H1 (cell line): ENCODE measurements around the gene ZNF254. TPM values are rescaled to one million over a fixed set of nuclear protein-coding genes. Genes with fewer than 3 reads are reported as not detected.

Source experiments
- CTCF ChIA-PET: fragments of 300-600 bp; sonication (Branson Sonifier 250); formaldehyde crosslinking; loops from one replicate; lab custom pipeline; 2021; ENCODE audit not compliant: partially characterized antibody; lab: Charles Lee
- POLR2A ChIA-PET: fragments of 300-600 bp; sonication (Branson Sonifier 250); formaldehyde crosslinking; loops from one replicate; lab custom pipeline; 2021; ENCODE audit warnings: inconsistent platforms; ENCODE audit not compliant: partially characterized antibody; lab: Charles Lee
- DNase-seq, 2 experiments: peaks; one replicate each; pipeline versions ENCODE4 v3.0.0 to v3.0.0-alpha.2; 2010 to 2022; ENCODE audit warnings: low spot score in 2 of 2, low read depth in 1 of 2, mixed read lengths in 1 of 2
- FAIRE-seq: peaks from 2 replicates; lab custom pipeline; 2011; peaks lifted over from hg19 to GRCh38; lab: Jason Lieb, UNC
- H2AFZ ChIP-seq: 2 replicates; pipeline ENCODE4 v1.8.1; 2012; ENCODE audit warnings: low read length, inconsistent platforms
- H2AK5ac ChIP-seq: 2 replicates; pipeline ENCODE4 v1.6.1; 2013; ENCODE audit warnings: low read depth, low read length
- H2BK120ac ChIP-seq: replicated peaks from 2 replicates; pipeline ENCODE3; 2013; ENCODE audit warnings: low read depth, low read length, inconsistent platforms
- H2BK12ac ChIP-seq: 2 replicates; pipeline ENCODE4 v1.6.1; 2013; ENCODE audit warnings: low read depth, low read length
- H2BK15ac ChIP-seq: 2 replicates; pipeline ENCODE4 v1.6.1; 2013; ENCODE audit warnings: low read length
- H2BK20ac ChIP-seq: 2 replicates; pipeline ENCODE4 v1.6.1; 2013; ENCODE audit warnings: low read length
- H2BK5ac ChIP-seq: 2 replicates; pipeline ENCODE4 v1.6.1; 2013; ENCODE audit warnings: low read depth, low read length
- H3K14ac ChIP-seq: 2 replicates; pipeline ENCODE4 v1.6.1; 2013; ENCODE audit warnings: inconsistent platforms; ENCODE audit not compliant: insufficient read length
- H3K18ac ChIP-seq: 2 replicates; pipeline ENCODE4 v1.6.1; 2013; ENCODE audit warnings: low read length; ENCODE audit errors: extremely low read depth
- H3K23ac ChIP-seq: 2 replicates; pipeline ENCODE4 v1.6.1; 2013; ENCODE audit warnings: inconsistent platforms; ENCODE audit not compliant: insufficient read length
- H3K23me2 ChIP-seq: 2 replicates; pipeline ENCODE4 v1.6.1; 2013; ENCODE audit warnings: low read depth, low read length
- H3K27ac ChIP-seq: 2 replicates; pipeline ENCODE4 v1.6.1; 2011; ENCODE audit warnings: low read depth, low read length, inconsistent platforms
- H3K27me3 ChIP-seq, 4 experiments: replicated peaks in 1 of 4; 1 replicate in 1 of 4; 2 replicates in 3 of 4; pipeline versions ENCODE4 v1.6.1 to v1.8.1; 2011 to 2013; ENCODE audit warnings: low read length in 3 of 4, mild to moderate bottlenecking in 3 of 4, inconsistent platforms in 2 of 4, mixed read lengths in 2 of 4, moderate library complexity in 1 of 4; ENCODE audit not compliant: control insufficient read depth in 3 of 4, insufficient read depth in 3 of 4; ENCODE audit errors: extremely low read depth in 1 of 4
- H3K36me3 ChIP-seq, 4 experiments: 2 replicates each; pipeline versions ENCODE4 v1.6.1 to v1.8.1; 2011 to 2013; ENCODE audit warnings: mild to moderate bottlenecking in 4 of 4, low read length in 3 of 4, moderate library complexity in 2 of 4, control low read depth in 1 of 4, inconsistent platforms in 1 of 4; ENCODE audit not compliant: insufficient read depth in 4 of 4, control insufficient read depth in 2 of 4
- H3K4ac ChIP-seq: replicated peaks from 2 replicates; pipeline ENCODE3; 2013; ENCODE audit warnings: low read length, low read depth, mixed read lengths, inconsistent platforms; ENCODE audit not compliant: insufficient read length
- H3K4me1 ChIP-seq, 4 experiments: replicated peaks in 1 of 4; 1 replicate in 1 of 4; 2 replicates in 3 of 4; pipeline versions ENCODE4 v1.6.1 to v1.8.1; 2011 to 2013; ENCODE audit warnings: low read length in 3 of 4, inconsistent platforms in 2 of 4, mixed read lengths in 1 of 4; ENCODE audit not compliant: insufficient read depth in 4 of 4, control insufficient read depth in 3 of 4
- H3K4me2 ChIP-seq, 2 experiments: 2 replicates each; pipeline versions ENCODE4 v1.6.1 to v1.8.1; 2011 to 2013; ENCODE audit warnings: low read depth in 2 of 2, low read length in 2 of 2, control low read depth in 1 of 2, inconsistent platforms in 1 of 2, mild to moderate bottlenecking in 1 of 2; ENCODE audit not compliant: insufficient read depth in 1 of 2
- H3K4me3 ChIP-seq, 4 experiments: fragments of 200-600, 300-600 bp in 1 of 4; sonication (generic), shearing (Covaris generic), sonication (Bioruptor Twin) in 1 of 4; 2 replicates each; pipeline versions ENCODE4 v1.5.1 to v1.8.1; 2011 to 2016; ENCODE audit warnings: low read length in 4 of 4, low read depth in 3 of 4, control low read depth in 2 of 4, inconsistent platforms in 2 of 4, mild to moderate bottlenecking in 2 of 4, mixed read lengths in 1 of 4, moderate library complexity in 1 of 4; ENCODE audit not compliant: insufficient read depth in 2 of 4; ENCODE audit errors: extremely low read depth in 1 of 4
- H3K56ac ChIP-seq: replicated peaks from 2 replicates; pipeline ENCODE3; 2013; ENCODE audit warnings: low read depth, mild to moderate bottlenecking, mixed read lengths, low read length, inconsistent platforms; ENCODE audit not compliant: insufficient read length
- H3K79me1 ChIP-seq: 2 replicates; pipeline ENCODE4 v1.6.1; 2013; ENCODE audit warnings: low read depth, low read length, control low read depth
- H3K79me2 ChIP-seq, 2 experiments: 2 replicates each; pipeline versions ENCODE4 v1.6.1 to v1.8.1; 2012 to 2013; ENCODE audit warnings: low read length in 2 of 2, mild to moderate bottlenecking in 2 of 2, inconsistent platforms in 1 of 2; ENCODE audit not compliant: insufficient read depth in 2 of 2, control insufficient read depth in 1 of 2
- H3K9ac ChIP-seq, 4 experiments: replicated peaks in 1 of 4; 1 replicate in 1 of 4; 2 replicates in 3 of 4; pipeline versions ENCODE4 v1.6.1 to v1.8.1; 2011 to 2013; ENCODE audit warnings: low read depth in 3 of 4, low read length in 3 of 4, control low read depth in 2 of 4, mild to moderate bottlenecking in 2 of 4, moderate library complexity in 2 of 4, inconsistent platforms in 1 of 4; ENCODE audit errors: extremely low read depth in 1 of 4
- H3K9me3 ChIP-seq, 2 experiments: 2 replicates each; pipeline versions ENCODE4 v1.6.1 to v1.8.1; 2012 to 2013; ENCODE audit warnings: mild to moderate bottlenecking in 2 of 2, moderate library complexity in 2 of 2, control low read depth in 1 of 2, inconsistent platforms in 1 of 2, low read depth in 1 of 2, low read length in 1 of 2, mixed read lengths in 1 of 2; ENCODE audit not compliant: insufficient read depth in 2 of 2
- H4K20me1 ChIP-seq, 2 experiments: replicated peaks in 1 of 2; 2 replicates each; pipeline versions ENCODE3 to v1.8.1; 2011 to 2013; ENCODE audit warnings: inconsistent platforms in 2 of 2, low read length in 2 of 2, mild to moderate bottlenecking in 1 of 2; ENCODE audit not compliant: insufficient read depth in 2 of 2, control insufficient read depth in 1 of 2
- H4K5ac ChIP-seq: 2 replicates; pipeline ENCODE4 v1.6.1; 2013; ENCODE audit warnings: low read length, low read depth, mixed read lengths, inconsistent platforms; ENCODE audit not compliant: insufficient read length
- H4K8ac ChIP-seq: 2 replicates; pipeline ENCODE4 v1.8.0; 2013; ENCODE audit warnings: mild to moderate bottlenecking, moderate library complexity, low read length, inconsistent platforms; ENCODE audit not compliant: insufficient read depth; ENCODE audit errors: extremely low read depth
- H4K91ac ChIP-seq: replicated peaks from 2 replicates; pipeline ENCODE3; 2013; ENCODE audit warnings: low read length, mixed read lengths, inconsistent platforms; ENCODE audit not compliant: insufficient read length
- ATF3 ChIP-seq: IDR thresholded peaks from 2 replicates; pipeline ENCODE4 v1.6.1; 2011; ENCODE audit warnings: low read depth, mild to moderate bottlenecking, low read length; ENCODE audit not compliant: insufficient read depth
- CTCF ChIP-seq, 3 experiments: IDR thresholded peaks; 1 replicate in 2 of 3; 2 replicates in 1 of 3; pipeline versions ENCODE4 v1.5.1 to v1.6.1; 2011; ENCODE audit warnings: low read length in 3 of 3, mild to moderate bottlenecking in 3 of 3, inconsistent platforms in 2 of 3, low read depth in 1 of 3, moderate library complexity in 1 of 3; ENCODE audit not compliant: insufficient read depth in 1 of 3; ENCODE audit errors: control extremely low read depth in 1 of 3
- GTF2F1 ChIP-seq: IDR thresholded peaks from 2 replicates; pipeline ENCODE4 v1.6.1; 2012; ENCODE audit warnings: low read depth, low read length, improper control_type of control experiment, borderline replicate concordance
- RAD21 ChIP-seq, 2 experiments: IDR thresholded peaks in 1 of 2; conservative IDR thresholded peaks in 1 of 2; 2 replicates each; pipeline ENCODE4 v1.6.1; 2011; ENCODE audit warnings: low read depth in 2 of 2, low read length in 2 of 2, improper control_type of control experiment in 1 of 2, inconsistent platforms in 1 of 2, mild to moderate bottlenecking in 1 of 2, moderate library complexity in 1 of 2
- WGBS, 2 experiments: shearing (Covaris generic) in 1 of 2; methylation state at CpG; one replicate each; pipeline versions ENCODE4 v1.1.6 to v1.1.7; 2013 to 2015; ENCODE audit warnings: low lambda C conversion rate in 2 of 2, mixed read lengths in 2 of 2, inconsistent platforms in 1 of 2, low coverage in 1 of 2, missing lambda C conversion rate in 1 of 2; ENCODE audit not compliant: insufficient replicate concordance in 2 of 2, insufficient coverage in 1 of 2, insufficient read length in 1 of 2; ENCODE audit errors: extremely low coverage in 1 of 2, missing lambda C conversion rate in 1 of 2; 5-methylcytosine and 5-hydroxymethylcytosine counted together
- polyA plus RNA-seq, 7 experiments: library from polyadenylated mRNA; depleted of rRNA in 3 of 7; stranded (reverse) in 5 of 7; unstranded in 2 of 7; fragments of >200 nt in 5 of 7; fragments of 200-250 nt in 2 of 7; gene quantifications; 1 replicate in 5 of 7; 2 replicates in 1 of 7; 4 replicates in 1 of 7; pipeline versions ENCODE4 v1.2.1 to v1.2.3, GENCODE V29; 2011 to 2013; ENCODE audit warnings: missing spikeins in 2 of 7, mixed read lengths in 2 of 7
- total RNA-seq: library from RNA; stranded (reverse); fragmentation: NEBNext Ultra II Directional; extraction: Animal tissue kit (Norgen Biotek cat#: 25700); gene quantifications from 2 replicates; pipeline ENCODE4 v1.2.1, GENCODE V29; 2021
- TF ChIP-seq, protein P1 (sequence below): IDR thresholded peaks from 2 replicates; pipeline ENCODE4 v1.6.1; 2012; ENCODE audit warnings: inconsistent platforms

Gene ZNF254
- total and polyA plus RNA-seq, 2 of the 8 experiments (the other 6 are each of a cell fraction or from before 2014, with no cell fraction given), result 4.4 to 22.0 TPM

DNA sequence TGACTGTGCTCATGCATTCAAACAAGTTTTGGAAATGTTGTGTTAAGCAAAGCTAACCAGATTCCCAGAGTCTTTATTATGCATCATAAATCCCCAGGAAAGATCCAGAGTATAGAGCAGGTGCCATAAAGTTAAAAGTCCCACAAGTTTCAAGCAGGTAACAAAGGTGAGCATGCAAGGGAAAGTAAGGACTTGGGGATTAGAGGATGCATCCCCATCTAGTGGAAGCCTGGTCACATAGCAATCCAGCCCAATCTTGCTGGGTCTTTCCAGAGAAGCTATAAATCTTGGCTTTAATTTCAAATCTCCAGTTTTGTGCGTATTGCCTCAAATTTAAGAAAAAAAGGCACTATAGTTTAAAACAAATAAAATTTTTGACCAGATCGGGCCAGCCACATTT is 72.7 kb downstream of the ZNF254 start:
- Histone ChIP-seq H3K18ac (no peak overlapping the region), H3K23ac (no peak overlapping the region), H3K27ac (no peak overlapping the region), H2BK20ac (no peak overlapping the region), H3K36me3 (no peaks in the 10 kb centered on the region), H3K79me2 (no peaks in the 10 kb centered on the region), H3K9ac (no peak overlapping the region), H3K79me1 (no peaks in the 10 kb centered on the region), H2BK120ac (no peak overlapping the region), H2BK15ac (no peak overlapping the region), H3K4me2 (no peak overlapping the region), H2BK5ac (no peak overlapping the region), H3K56ac (no peak overlapping the region), H4K5ac (no peak overlapping the region), H2BK12ac (no peak overlapping the region), H3K4me3 (no peak overlapping the region), H4K91ac (no peak overlapping the region), H2AFZ (no peak overlapping the region), H4K20me1 (no peaks in the 10 kb centered on the region), H2AK5ac (no peak overlapping the region), H3K23me2 (no peaks in the 10 kb centered on the region), H3K4me1 (no peaks in the 10 kb centered on the region), H3K27me3 (no peaks in the 10 kb centered on the region), H3K4ac (no peak overlapping the region), H3K14ac (no peak overlapping the region), H3K9me3 (peaks cover 45 to 58% of the 10 kb centered on the region in 2 experiments), H4K8ac (no peak overlapping the region)
- TF ChIP-seq CTCF (IDR thresholded peaks at IDR 0.05; ENCODE audit: control extremely low read depth in 1 of 3, insufficient read depth in 1 of 3, low read depth in 1 of 3, low read length in 3 of 3) (peak in 2 of 3 experiments; percentile 33 to 59; a peak in 2 of 4 replicates), GTF2F1 (no peak), RAD21 (IDR thresholded peaks at IDR 0.05 in 1 of 2, conservative IDR thresholded peaks at IDR 0.05 in 1 of 2; ENCODE audit: low read depth in 2 of 2, low read length in 2 of 2) (peak; percentile 64 to 72), ATF3 (no peak)
- TF ChIP-seq, protein P1, sequence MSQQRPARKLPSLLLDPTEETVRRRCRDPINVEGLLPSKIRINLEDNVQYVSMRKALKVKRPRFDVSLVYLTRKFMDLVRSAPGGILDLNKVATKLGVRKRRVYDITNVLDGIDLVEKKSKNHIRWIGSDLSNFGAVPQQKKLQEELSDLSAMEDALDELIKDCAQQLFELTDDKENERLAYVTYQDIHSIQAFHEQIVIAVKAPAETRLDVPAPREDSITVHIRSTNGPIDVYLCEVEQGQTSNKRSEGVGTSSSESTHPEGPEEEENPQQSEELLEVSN, result no peak
- POLR2A ChIA-PET, result no interaction called here
- WGBS, 2 experiments, result 76% methylated on average over 2 of the region's 2 CpGs; no CpG with 5 or more reads in 1 of the 2 experiments
- FAIRE-seq (peak; percentile 24), DNase-seq (peak in 1 of 2 experiments; percentile 2)
- CTCF ChIA-PET, result interaction anchor here (0.8 to 1.0 kb wide), 2 partner anchors 112 to 300 kb away, joined by 3 to 6 read pairs; no protein-coding TSS in a partner anchor
